Epidermal melanocyte (primary cell): Measurements from ENCODE around the gene BTG4.

ENCODE experiments used
- DNase-seq: peaks from one replicate; pipeline ENCODE4 v3.0.0; 2011; ENCODE audit warnings: low spot score; ENCODE audit not compliant: insufficient read length

The BTG4 gene

GRCh38 chr11:111455291-111456085 lies 56.7 kb downstream of the BTG4 start:
- no peak for DNase-seq

- DNase-seq = peak; percentile 44
Measured at GRCh38 chr11:111454561-111455192, 57.5 kb downstream of the BTG4 start.

GRCh38 chr11:111452817-111453552 lies 59.2 kb downstream of the BTG4 start:
- DNase-seq = no peak

- DNase-seq = no peak
Measured at GRCh38 chr11:111452146-111452545, 60.0 kb downstream of the BTG4 start.

- DNase-seq = no peak
Measured at GRCh38 chr11:111450480-111451320, 61.5 kb downstream of the BTG4 start.

- no peak for DNase-seq
Measured at GRCh38 chr11:111449696-111450479, 62.3 kb downstream of the BTG4 start.

GRCh38 chr11:111448831-111449557 lies 63.2 kb downstream of the BTG4 start:
- no peak for DNase-seq

- no peak for DNase-seq
Measured at GRCh38 chr11:111448414-111448813, 63.8 kb downstream of the BTG4 start.

- DNase-seq = no peak
Measured at GRCh38 chr11:111447931-111448330, 64.3 kb downstream of the BTG4 start.

GRCh38 chr11:111447112-111447471 lies 65.1 kb downstream of the BTG4 start:
- DNase-seq = no peak

GRCh38 chr11:111446404-111447111 lies 65.6 kb downstream of the BTG4 start:
- DNase-seq = peak; percentile 91

GRCh38 chr11:111445586-111445985 lies 66.6 kb downstream of the BTG4 start:
- DNase-seq = no peak
